NCI-H1105 (cell line): ENCODE measurements around the gene CIZ1.
A peak's percentile ranks its signal among the peaks of the same experiment; 100 is the strongest.

Source experiments
- DNase-seq: peaks from one replicate; lab custom pipeline; 2025; lab: John Stamatoyannopoulos, UW

The CIZ1 gene

DNA sequence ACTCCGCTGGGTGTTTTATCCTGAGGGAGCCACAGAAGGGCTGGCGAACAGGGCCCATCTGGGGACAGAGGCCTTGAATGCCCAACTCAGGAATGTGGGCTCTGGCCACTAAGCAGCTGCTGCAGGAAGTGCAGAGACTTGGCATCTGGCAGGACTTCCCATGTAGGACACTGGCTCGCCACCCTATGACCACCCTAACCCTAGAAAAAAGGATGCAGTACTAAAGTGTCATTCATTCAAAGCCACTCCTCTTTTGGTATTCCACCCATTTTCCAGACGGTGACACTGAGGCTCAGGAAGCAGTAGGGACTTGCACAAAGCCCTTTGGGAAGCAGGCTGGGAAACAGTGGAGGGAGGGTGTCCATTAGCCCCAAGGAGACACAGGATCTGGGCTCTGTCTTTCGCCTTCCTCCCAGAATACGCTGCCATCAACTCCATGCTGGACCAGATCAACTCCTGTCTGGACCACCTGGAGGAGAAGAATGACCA is 28.3 kb downstream of the CIZ1 start:
- DNase-seq, result no peak

DNA sequence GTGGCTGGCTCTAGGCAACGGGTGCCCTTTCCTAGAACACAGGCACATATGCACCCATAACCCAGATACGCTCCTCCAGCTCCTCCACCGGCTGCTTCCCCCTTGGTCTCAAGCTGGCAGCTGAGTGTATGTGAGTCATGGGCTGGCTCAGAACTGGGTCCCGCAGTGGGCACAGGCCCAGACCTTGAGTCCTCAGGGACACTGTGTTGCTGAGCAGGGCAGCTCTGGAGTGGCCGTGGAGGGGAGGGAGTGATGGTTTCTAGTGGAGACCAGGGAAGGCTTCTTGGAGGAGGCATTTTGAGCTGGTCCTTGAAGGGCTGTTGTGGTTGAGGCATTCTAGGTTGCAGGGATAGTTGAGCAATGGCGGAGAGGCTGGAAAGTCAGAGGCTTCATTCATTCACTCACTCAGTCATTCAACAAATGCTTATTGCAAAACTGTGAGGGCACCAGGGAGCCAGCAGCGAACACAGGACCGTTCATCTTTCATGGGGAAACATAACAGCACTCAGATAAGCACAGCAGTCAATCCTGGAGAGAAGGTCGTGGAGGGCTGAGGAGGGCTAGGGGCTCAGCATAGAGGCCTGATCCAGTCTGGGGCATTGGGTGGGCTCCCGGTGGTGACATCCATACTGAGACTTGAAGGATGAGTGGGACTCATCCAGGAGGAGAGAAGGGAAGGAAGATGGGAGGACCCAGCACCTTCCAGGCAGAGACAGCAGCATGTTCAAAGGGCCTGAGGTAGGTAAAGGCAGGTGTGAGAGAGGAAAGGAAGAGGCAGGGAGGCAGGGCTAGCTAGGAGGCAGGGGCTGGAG is 29.0 kb downstream of the CIZ1 start:
- DNase-seq, result no peak

DNA sequence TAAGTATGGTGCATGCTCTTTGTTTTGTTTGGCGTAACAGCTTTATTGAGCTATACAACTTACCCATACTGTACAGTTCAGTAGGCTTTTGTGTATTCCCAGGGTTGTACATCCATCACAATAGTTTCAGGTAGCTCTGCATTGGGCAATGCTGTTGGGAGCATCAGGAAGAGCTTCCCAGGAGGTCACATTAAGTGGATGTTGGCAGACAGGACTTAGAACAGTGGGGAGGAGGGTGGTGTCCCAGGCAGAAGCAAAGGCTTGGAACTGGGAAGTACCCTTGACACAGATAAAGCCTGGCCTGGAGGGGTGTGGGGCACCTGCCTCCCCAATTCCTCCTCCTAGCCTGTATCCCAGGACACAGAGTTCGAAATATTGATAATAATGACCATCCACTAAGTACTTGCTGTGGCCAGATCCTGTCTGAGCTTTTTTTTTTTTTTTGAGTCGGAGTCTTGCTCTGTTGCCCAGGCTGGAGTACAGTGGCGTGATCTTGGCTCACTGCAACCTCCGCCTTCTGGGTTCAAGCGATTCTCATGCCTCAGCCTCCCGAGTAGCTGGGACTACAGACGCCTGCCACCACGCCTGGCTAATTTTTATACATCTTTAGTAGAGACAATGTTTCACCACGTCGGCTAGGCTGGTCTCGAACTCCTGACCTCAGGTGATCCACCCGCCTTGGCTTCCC is 30.0 kb downstream of the CIZ1 start:
- DNase-seq, result no peak

DNA sequence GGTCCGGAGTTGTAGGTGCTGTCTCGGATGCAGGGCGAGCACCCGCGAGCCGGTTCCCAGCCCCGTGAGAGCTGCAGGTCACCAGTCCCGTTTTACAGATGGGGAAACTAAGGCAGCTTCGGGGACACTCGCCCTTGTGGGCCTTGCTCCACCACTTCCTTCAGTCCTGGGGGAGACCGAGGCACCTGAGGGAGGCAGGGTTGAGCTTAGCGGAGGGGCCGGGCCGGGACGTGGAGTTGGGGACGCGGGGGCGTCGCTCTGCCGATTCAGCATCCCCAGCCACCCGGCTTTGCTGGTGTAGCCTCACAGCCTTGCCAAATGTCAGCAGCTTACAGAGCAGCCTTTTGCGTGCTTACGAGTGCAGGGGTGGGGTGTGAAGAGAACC is 30.8 kb downstream of the CIZ1 start:
- DNase-seq, result no peak

DNA sequence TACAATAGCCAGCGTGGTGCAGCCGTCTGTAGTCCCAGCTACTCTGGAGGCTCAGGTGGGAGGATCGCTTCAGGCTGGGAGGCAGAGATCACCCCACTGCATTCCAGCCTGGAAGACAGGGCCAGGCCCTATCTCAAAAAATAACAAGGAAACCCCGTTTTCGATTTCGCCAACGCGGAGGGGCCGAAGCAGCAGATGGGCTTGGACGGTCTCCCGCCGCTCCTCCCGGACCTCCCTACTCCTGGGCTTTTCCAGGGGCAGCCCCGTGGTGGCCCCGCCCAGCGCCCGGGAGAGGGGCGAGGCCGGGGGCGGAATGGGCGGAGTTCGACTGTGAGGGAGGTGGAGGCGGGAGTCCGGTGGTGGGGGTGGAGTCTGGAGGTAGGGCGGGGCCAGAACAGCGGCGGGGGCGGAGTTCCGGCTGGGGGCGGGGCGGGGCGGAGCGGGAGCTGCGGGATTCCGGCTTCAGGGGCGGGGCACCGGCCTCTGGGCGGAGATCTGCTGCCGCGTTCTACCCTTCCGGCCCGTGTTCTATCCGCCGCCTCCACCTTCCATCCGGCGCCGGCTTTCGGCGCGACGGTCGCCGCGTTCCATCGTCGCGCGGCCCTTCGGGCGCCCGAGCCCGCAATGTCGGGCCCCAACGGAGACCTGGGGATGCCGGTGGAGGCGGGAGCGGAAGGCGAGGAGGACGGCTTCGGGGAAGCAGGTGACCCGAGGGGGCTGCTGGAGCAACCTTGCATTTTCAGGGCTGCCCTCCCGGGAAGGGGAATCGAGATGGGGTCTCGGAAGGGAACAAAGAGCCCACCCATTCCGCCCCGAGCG is 31.4 kb downstream of the CIZ1 start, which contains the start of gene BBLN:
BBLN (plus strand) TSS at position 482 of the 819 bp plus-strand sequence; CDS start at position 625, 143 bp downstream.
- peak; percentile 86 for DNase-seq

DNA sequence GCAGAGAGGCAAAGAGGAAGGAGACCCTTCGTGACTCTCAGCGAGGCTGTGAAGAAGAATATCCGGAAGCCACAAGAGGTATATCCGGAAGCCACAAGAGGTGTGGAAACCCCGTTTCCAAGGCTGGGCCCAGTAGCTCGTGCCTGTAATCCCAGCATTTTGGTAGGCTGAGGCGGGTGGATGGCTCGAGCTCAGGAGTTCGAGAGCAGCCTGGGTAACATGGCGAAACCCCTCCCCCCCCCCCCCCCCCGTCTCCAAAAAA is 31.9 kb downstream of the CIZ1 start:
- DNase-seq, result no peak

DNA sequence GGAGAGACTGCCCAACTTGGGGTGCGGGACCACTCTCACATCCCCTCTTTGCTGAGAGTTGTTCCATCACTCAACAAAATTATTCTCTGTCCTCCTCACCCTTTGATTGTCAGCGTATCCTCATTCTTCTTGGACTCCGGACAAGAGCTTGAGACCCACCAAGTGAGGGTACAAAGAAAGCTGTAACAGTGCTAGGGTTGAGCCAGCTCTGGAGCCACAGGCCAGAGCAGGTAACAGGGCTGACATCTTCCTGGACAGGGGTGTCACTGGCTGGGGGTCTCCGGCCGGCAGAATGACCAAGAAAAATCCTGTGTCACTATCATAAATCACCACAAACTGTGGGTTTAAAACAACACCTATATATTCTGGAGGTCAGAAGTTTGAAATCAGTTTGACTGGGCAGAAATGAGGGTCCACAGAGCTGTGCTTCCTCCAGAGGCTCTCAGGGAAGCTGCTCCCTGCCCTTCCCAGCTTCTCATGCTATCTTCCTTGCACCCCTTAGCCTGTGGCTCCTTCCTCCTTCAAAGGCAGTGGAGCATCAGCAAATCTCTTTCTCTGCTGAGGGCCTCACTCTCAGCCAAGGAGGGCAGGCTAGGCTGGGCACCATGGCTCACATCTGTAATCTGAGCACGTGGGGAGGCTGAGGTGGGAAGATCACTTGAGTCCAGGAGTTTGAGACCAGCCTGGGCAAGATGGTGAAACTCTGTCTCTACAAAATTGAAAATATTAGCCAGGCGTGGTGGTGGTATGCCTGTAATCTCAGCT is 35.5 kb downstream of the CIZ1 start:
- no peak for DNase-seq

DNA sequence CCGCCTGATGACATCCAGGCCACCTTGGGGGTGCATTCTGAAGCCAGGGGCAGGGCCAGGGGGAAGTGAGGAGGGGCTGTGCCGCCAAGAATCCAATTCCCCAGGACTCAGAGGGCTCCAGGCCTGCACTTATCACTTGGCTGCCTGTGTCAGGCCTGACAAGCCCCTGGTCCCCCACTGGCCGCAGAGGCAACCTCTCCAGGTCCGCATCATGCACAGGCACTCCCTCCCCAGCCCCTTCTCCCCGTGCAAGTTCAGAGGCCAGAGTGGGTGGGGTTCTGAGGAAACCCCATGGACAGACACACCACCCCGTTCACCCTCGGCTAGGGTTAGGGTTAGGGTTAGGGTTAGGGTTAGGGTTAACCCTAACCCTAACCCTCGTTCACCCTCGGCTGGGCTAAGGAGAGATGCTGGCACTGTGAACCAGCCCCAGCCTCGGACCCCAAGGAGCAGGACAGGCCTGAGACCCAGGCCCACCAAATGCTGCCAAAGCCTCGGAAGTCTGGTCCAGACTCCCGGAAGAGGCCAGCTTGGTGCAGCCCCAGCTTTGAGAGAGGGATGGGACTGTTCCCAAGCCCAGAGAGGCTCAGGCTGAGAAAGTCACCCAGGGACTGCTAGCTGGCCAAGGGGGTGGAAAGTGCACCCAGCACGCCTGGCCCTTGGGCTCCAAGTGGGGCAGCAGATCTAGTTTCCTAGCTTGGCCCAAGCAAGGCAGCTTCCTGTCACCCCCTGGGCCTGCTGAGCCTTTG is 37.3 kb downstream of the CIZ1 start:
- DNase-seq, result no peak

DNA sequence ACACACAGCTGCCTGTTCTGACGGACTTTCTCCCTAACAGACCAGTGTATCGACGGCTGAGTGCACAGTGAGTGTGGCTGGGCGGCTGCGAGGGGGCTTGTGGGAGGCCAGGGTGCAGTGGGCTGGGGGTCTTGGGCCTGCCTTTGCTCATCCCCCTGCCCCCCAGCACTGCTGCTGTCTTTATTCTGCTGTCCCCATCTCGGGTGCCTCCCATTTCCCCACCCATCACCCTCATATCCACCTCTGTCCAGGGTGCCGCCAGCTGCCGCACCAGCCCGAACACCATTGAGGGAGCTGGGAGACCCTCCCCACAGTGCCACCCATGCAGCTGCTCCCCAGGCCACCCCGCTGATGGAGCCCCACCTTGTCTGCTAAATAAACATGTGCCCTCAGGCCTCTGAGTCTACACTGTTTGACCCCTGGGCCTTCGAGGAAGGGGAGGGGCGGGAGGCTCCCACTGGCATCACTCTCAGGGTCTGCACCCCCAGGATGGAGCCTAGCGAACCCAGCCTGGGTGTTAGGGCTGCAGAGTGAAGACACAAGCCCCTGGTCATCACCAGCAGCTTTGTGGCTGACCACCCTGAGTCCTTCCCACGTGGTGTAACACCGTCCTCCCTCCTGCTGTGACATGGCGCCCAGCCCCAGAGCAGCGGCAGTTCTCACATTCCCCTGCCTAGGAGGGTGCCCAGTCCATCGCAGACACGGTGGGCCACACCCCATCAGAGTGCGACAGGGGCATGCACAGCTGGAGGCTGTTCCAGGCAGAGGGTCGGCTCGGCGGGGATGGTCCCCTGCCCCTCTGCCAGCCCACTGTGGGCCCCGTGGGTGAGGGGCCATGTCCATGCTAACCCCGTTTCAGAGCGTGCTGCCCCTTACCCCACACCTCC is 38.1 kb downstream of the CIZ1 start:
- DNase-seq, result no peak

DNA sequence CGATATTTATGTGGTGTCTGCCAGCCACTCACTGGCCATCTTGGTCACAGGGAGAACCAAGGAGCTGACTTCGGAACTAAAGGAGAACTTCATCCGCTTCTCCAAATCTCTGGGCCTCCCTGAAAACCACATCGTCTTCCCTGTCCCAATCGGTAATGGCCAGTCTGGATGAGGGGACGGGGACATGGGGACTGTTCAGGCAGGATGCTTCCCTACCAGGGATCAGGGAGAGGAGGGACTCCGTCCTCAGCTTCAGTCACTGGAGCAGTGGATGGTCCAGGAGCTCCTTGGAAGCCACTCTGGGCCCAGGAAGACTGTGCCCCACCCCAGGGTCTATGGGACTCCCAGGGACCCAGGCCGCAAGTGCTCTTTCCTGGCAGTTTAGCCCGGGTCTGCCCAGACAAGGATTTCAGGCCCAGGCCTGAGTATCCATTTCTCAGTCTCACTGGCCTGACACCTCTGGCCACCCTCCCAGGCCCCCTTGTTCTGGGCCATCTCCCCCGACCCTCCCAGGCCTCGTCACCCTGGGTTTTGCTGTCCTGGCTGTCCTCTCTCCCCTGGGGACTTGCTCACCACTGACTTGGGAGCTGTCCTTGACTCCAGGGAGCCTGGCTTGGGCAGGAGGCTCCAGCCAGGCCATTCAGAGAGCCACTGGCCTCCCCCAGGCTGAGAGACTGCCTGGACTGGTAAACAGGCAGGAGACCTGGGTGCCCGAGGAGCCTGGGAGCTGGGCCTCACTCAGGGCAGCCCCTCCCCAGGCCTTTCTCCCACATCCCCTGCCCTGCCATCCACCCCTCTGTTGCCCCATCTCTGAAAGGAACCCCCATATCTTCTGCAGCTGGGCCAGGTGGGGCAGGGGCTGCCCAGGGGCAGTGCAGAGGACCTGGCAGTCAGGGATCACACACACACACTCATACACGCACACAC is 39.0 kb downstream of the CIZ1 start:
- no peak for DNase-seq

DNA sequence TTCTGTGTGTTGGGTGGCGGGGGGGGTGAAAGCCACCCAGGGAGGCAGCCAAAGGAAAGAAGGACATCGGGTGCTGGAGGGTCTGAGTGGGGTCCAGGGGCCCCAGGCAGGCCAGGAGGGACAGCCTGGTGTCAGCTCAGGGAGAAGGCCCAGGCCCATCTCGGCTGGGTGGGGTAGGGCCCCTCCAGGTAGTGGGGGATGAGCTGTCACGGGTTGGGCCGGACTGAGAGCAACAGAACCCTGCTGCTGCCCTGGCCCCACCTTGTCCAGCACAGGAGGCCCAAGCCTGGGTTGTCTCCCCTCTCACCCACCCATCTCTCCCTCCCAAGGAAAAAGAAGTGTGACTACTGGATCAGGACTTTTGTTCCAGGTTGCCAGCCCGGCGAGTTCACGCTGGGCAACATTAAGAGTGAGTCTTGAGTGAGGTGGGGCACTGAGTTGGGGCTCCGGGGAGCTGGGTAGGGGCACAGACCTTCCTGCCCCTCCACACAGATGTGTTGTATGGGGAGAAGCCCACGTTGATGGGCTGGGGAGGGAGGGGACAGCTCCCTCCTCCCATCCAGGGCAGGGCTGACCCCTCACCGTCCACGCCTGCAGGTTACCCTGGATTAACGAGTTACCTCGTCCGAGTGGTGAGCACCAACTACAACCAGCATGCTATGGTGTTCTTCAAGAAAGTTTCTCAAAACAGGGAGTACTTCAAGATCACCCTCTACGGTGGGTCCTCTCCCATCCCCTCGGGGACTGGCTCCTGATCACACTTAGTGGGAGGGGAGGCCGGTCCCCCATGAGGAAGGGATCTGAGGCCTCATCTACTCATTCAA is 39.9 kb downstream of the CIZ1 start:
- no peak for DNase-seq

DNA sequence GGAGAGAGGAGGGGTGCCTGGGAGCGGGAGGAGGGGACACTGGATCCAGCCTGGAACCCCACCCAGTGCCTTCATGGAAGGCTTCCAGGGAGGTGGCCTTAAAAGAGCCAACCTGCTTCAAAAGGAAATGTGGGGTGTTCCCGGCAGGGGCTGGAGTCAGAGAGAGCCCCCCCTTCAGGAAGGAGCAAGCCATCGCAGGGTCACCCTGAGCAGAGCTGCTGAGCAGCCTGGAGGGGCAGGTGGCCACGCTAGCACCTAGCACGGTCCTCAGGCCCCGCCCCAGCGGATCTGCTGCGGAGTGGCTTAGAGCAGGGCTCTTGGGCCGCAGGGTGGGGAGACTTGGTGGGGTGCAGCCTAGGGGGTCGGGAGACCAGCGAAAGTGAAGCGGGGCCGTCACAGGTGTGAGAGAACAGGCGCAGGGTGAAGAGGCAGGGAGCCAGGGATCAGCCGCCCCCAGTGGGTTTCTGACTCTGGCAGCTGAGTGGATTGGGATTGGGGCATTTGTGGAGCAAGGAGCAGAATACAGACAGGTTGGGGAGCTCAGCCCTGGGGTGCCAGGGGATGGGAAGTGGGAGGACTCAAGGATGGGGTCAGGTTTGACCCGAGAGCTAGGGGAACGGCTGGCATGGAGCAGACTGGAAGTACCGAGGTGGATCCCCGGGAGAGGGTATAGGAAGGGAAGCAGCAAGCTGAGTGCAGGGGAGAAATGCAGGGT is 40.6 kb downstream of the CIZ1 start:
- DNase-seq, result no peak

DNA sequence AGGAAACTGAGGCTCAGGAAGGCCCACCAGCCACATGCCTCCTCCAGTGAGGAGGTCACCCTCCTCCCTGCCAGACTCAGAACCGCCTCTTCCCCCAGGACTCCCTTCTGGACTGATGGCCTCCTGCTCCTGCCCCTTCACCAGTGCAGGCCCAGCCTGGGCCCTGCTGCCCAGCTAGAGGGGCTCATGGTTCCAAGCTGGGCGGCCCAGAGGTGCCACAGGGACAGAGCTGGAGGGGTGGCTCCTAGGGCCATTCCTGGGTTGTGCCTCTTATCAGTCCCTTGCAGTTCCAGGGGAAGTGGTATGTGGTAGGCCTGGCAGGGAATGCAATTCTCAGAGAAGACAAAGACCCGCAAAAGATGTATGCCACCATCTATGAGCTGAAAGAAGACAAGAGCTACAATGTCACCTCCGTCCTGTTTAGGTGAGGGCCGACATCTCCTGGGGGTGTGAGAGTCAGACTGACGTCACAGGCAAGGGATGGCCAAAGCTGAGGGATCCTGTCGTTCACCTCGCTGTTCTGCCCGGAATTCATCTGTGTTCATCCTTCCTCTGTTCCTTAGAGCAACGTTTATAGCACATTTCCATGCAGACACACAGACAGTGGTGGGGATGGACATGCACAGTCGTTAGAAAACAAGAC is 41.3 kb downstream of the CIZ1 start:
- no peak for DNase-seq

DNA sequence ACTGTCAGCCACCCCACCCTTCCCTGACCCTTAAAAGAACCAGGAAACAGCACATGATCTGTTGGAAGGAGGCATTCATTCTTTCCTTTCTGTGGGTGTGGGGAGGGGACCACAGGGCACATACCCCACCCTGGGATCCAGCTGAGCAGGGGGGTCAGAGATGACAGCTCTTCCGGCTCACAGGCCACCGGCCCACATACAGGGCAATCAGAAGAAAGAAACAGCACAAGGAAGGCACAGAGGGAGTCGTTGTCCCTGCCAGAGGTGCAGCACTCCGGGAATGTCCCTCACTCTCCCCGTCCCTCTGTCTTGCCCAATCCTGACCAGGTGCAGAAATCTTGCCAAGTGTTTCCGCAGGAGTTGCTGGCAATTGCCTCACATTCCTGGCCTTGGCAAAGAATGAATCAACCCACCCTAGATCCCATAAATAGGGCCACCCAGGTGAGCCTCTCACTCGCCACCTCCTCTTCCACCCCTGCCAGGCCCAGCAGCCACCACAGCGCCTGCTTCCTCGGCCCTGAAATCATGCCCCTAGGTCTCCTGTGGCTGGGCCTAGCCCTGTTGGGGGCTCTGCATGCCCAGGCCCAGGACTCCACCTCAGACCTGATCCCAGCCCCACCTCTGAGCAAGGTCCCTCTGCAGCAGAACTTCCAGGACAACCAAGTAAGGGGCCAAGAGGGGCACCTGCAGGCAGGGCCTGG is 42.2 kb downstream of the CIZ1 start, which contains the start of gene LCN2:
LCN2 (plus strand) TSS at position 453 of the 701 bp plus-strand sequence; CDS start at position 526, 73 bp downstream.
- no peak for DNase-seq

DNA sequence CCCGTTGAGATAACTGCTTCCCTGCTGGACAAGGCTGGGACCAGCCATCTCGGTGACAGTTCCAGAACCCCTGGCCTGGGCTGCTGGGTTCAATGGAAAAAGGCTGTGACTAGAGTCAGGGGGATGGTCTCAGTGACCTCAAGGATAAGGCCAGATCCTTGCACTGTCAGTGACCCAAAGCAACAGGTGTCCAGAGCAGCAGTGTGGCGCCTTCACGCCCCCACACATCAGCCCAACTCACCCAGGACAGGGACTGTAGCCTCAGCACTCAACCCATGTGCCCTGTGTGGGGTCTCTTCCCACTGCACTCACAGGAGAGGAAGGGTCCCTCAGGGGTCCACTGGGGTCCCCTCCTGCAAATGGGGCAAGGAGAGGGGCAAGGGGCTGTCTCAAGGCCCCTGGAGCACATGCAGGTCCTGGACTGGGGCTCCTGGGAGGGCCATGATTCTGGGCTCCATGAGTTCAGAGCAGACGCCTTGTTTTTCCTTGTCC is 42.8 kb downstream of the CIZ1 start:
- DNase-seq, result no peak

DNA sequence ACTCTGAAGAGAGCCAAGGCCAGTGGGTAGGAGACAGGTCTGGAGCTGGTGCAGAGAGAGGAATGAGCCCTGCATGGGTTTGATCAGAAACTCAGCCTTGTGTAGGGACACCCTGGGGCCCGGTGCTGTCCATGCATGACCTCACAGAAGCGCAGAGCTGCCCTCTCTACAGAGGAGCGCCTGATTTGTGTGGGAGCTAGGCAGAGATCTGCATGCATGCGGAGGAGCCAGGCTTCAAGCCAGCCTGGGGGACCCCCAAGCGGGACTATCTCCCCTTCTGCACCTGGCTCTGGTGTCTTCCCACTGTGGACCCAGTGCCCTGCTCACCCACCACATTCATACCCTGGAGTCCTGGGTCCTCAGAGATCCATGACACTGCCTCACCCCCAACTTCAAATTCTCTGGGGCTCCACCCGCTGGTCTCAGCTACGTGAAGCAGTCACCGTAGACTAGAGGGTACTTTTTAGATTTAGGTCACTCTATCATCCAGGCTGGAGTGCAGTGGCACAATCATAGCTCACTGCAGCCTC is 44.7 kb downstream of the CIZ1 start:
- DNase-seq, result no peak
